Measurements from ENCODE around the gene TKT.
A peak's percentile ranks its signal among the peaks of the same experiment; 100 is the strongest.
"Not testable (repeated sequence)": the region's sequence is repeated elsewhere in the genome, so short reads cannot be mapped to it uniquely, and the experiment has no call there.

Gene TKT

DNA sequence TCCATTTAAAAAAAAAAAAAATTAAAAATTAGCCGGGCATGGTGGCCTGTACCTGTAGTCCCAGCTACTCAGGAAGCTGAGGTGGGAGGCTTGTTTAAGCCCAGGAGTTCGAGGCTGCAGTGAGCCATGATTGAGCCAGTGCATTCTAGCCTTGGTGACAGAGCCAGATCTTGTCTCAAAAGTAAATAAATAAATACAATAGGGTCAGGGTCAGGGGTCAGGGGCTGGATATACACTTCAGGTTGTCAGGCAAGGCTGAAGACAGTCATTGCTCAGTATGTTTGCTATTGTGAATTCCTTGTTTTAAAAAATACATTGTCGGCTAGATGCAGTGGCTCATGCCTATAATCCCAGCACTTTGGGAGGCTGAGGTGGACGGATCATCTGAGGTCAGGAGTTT is 8.1 kb upstream of the TKT start:
- no peak for DNase-seq
- in situ Hi-C loops (cut with HindIII; ENCODE audit: low pct_ligation_motif_present, low pct_unique_long_range_greater_than_20kb, low sequenced_read_pairs) = no loop called here

DNA sequence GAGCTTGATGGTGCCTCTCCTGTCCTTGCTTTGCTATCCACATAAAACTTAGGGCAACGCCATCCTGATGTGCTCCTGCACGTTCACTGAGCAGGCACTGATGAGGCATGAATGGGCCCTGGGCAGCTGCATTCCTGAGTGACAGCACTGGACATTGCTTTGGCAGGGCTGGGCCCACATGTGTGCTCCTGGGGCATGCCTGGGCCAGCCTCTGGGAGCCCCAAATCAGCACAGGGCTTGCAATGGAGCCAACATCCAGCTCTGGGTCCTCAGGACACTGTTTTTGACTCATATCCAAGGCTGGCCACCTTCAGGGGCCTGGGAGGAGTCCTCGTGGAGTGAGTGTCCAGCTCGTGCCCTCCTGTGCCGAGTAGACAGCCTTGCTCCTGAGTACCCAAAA is 5.9 kb upstream of the TKT start:
- in situ Hi-C loops (cut with HindIII; ENCODE audit: low pct_ligation_motif_present, low pct_unique_long_range_greater_than_20kb, low sequenced_read_pairs) = no loop called here
- DNase-seq = no peak

DNA sequence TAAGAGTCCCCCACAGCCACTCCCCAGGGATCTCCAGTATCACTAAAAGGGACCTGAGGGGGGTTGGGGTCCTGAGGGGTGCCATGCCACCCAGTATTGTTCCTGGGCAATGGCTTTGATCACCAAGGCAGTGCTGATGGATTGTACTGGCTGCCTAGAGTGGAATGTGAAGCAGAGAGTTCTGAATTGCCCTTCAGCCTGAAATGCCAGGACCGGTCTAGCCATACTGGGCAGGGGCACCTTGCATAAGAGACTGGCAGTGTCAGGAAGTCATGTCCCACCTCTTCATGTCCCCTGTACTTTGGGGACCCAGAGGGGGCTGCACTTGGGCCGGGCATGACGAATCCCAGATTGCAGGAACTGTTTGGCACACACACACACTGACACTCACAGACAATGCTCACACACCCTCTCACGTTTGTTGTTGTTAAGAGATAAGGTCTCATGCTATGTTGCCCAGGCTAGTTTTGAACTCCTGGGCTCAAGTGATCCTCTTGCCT is 4.5 kb upstream of the TKT start:
- DNase-seq = no peak
- in situ Hi-C loops (cut with HindIII; ENCODE audit: low pct_ligation_motif_present, low pct_unique_long_range_greater_than_20kb, low sequenced_read_pairs) = no loop called here

DNA sequence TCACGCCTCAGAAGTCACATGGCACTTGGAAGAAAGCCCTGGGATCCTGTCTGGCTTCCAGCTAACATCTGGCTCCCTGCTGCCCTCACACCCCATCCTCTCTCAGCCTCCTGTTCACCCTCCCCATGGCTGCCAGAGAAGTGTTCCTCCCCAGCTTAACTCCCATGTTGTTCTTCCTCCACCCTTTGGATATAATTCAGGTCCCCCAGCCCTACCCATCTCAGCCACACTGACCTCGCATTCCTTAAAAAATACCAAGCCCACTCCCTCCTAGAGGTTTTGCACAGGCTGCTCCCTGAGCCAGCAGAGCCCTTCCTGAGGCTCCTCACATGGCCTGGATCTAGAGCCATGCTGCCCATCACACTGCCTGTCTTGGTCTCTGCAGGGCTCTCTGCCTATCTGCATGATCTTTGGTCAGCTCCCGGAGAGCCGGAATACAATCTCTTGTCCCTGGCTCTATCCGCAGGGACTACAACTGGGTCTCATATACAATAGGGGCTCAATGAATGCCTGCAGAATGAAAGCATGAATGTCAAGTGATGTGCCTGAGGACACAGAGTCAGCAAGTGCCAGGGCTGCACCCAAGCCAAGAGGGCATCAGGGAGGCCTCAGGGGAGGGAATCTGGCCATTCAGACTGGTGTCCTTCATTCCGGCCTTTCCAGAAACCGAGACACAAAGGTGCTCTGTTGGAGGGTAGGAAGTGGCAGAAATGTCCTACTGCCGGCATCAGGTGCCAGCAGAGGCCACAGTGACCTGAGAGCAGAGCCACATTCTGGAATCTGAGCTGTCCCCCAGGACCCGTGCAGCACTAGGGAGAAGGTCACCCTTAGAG is 3.8 kb upstream of the TKT start:
- in situ Hi-C loops (cut with HindIII; ENCODE audit: low pct_ligation_motif_present, low pct_unique_long_range_greater_than_20kb, low sequenced_read_pairs) = no loop called here
- no peak for DNase-seq

DNA sequence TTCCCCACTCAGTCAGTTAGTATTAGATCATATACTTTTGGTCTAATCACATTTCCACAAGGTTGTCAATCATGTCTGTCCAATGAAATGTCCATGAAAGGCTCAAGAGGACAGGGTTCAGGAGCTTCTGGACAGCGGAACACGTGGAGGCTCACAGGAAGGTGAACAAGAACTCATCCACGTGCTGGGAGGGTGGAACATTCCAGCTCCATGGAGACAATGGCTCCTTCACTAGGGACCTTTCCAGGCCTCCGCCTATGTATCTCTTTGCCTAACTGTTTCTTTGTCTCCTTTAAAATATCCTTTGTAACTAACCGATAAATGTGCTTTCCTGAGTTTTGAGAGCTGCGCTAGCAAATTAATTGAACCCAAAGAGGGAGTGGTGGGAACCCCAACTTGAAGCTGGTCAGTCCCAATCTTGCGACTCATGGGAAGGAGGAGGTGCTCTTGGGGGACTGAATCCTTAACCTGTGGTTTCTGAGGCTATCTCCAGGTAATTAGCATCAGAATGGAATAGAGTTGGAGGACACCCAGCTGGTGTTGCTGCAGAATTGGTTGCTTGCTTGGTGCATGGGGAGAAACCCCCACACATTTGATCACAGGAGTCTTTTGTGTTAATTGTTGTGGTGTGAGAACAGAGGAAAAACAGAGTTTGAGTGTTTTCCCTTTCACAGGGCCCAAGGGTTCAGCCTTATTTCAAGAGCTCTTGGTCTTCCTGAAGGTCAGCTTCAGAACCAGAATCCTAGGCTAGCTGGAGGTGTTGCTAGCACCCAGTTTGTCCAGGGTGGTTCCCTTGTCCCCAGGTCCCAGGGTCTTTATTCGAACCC is 3.0 kb upstream of the TKT start:
- in situ Hi-C loops (cut with HindIII; ENCODE audit: low pct_ligation_motif_present, low pct_unique_long_range_greater_than_20kb, low sequenced_read_pairs) = no loop called here
- no peak for DNase-seq

DNA sequence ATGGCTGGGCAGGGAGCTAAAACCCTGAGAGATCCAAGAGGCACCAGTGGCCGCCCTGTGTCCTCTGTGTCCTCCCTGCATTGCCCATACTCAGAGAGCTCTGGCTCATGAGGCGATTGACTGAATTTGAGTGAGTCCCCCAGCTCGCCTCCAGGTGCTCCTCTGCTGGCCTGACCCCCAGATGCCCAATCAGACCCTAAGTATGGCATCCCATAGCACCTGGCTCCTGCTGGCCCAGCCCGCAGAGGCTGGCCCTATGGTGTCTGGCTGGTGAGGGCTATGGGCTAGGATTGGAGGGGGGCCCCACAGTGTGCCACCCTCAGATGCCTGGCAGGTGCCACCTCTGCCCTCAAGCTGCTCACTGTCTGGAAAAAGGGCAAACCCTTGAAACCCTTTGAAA is 1.6 kb upstream of the TKT start:
- DNase-seq = no peak
- in situ Hi-C loops (cut with HindIII; ENCODE audit: low pct_ligation_motif_present, low pct_unique_long_range_greater_than_20kb, low sequenced_read_pairs) = no loop called here

DNA sequence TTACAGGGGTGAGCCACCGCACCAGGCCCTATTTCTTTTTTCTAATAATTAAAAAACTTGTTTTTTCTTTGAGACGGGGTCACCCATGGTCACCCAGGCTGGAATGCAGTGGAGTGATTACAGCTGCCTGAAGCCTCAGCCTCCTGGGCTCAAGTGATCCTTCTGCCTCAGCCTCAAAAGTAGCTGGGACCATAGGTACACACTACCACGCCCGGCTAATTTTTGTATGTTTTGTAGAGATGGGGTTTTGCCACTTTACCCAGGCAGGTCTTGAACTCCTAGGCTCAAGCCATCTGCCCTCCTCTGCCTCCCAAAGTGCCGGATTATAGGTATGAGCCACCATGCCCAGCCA is 858 bp upstream of the TKT start:
- in situ Hi-C loops (cut with HindIII; ENCODE audit: low pct_ligation_motif_present, low pct_unique_long_range_greater_than_20kb, low sequenced_read_pairs) = no loop called here
- no peak for DNase-seq

DNA sequence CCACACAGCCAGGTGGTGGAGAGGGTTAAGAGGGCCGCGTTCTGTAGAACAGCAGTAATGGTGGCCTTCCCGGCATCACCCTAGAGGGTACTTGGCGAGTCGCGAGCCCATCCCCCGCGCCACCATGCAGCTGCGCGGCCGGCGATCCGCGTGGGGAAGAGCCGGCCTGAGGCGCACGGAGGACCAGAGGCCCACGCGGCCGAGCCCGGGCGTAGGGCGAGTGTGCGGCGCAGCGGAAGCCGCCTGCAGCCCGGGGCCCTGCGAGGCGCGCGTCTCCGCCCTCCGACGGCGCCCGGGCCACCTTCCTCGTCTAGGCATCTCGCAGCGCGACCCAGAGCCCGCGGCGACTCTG is 423 bp downstream of the TKT start:
- peak; percentile 8 for DNase-seq
- in situ Hi-C loops (cut with HindIII; ENCODE audit: low pct_ligation_motif_present, low pct_unique_long_range_greater_than_20kb, low sequenced_read_pairs) = no loop called here

DNA sequence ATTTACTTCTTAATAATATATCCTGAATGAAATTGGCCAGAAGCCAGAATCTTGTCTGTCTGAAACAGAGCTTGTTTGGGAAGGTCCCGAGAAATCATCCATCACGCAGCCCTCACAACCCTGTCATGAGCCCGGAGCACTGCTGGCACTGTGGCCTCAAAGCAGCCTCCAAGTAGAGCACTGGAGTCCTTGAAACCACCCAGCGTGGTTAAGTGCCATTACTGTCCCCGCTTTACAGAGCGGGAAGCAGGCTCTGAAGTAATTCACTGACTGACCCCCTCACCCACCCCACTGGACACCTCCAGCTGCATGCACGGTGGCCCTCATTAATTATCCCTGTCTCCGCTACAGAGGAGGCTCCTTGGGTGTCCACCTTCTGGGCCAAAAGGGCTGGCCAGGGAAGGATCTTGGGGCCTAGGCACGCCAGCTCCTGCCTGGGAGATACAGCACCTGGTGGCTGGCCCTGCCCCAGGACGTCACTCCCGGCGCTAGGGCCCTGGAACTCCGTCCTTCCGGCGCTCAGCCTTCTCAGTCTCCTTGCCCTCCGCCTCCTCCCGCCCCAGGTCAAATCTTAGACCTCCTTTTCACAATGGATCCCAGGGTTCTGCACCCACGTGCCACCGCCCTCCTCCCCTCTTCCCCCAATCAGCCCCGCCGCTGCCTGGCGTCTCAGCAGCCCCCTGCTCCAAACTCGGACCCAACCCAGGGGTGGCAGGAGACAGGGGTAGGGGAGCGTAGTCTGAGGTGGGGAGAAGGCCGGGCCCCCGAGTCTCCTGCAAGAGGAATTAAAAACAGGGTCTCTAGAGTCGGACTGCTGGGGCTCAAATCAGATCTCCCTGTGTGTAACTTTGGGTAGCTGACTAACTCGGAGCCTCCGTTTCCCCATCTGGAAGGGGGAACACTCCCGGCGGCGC is 1.1 kb downstream of the TKT start:
- DNase-seq = peak; percentile 49
- in situ Hi-C loops (cut with HindIII; ENCODE audit: low pct_ligation_motif_present, low pct_unique_long_range_greater_than_20kb, low sequenced_read_pairs) = no loop called here

DNA sequence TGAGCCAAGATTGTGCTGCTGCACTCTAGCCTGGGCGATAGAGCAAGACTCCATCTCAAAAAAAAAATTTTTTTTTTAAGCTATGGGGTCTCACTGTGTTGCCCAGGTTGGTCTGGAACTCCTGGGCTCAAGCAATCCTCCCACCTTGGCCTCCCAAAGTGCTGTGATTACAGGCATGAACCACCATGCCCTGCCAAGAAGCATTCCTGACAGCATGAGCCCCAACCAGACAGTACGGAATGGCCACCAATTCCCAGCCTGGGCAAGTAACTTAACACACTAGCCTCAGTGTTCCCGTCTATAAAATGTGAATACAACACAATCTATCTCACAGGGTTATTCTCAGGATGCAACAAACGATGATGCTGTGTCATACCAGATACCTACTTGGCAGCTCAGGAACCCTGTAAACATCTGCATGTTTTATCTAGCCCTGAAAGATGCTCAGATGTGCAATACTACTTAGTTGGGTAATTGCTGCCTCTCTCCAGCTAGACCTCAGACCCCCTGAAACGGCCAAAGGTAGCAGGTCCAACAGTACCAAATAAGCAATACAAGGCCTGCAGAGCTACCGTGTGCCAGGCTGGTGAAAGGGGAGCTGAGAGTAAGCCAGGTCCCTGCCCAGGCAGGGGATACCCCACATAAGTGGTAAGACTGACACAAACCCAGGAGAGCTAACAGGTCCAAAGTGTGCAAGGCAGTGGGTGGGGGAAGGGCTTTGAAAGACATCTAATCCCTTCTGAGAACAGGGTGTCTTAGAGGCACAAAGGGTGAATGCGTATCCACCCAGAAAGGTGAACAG is 1.9 kb downstream of the TKT start:
- DNase-seq = no peak
- in situ Hi-C loops (cut with HindIII; ENCODE audit: low pct_ligation_motif_present, low pct_unique_long_range_greater_than_20kb, low sequenced_read_pairs) = no loop called here

DNA sequence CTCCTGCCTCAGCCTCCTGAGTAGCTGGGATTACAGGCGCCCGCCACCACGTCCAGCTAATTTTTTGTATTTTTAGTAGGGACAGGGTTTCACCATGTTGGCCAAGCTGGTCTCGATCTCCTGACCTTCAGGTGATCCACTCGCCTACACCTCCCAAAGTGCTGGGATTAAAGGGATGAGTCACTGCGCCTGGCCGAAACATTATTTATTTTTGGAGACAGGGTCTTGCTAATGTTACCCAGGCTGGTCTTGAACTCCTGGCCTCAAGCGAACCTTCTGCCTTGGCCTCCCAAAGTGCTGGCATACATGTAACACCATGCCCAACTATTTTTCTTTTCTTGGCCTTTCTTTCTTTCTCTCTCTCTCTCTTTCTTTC is 2.9 kb downstream of the TKT start:
- in situ Hi-C loops (cut with HindIII; ENCODE audit: low pct_ligation_motif_present, low pct_unique_long_range_greater_than_20kb, low sequenced_read_pairs); DNase-seq: not testable (repeated sequence)

DNA sequence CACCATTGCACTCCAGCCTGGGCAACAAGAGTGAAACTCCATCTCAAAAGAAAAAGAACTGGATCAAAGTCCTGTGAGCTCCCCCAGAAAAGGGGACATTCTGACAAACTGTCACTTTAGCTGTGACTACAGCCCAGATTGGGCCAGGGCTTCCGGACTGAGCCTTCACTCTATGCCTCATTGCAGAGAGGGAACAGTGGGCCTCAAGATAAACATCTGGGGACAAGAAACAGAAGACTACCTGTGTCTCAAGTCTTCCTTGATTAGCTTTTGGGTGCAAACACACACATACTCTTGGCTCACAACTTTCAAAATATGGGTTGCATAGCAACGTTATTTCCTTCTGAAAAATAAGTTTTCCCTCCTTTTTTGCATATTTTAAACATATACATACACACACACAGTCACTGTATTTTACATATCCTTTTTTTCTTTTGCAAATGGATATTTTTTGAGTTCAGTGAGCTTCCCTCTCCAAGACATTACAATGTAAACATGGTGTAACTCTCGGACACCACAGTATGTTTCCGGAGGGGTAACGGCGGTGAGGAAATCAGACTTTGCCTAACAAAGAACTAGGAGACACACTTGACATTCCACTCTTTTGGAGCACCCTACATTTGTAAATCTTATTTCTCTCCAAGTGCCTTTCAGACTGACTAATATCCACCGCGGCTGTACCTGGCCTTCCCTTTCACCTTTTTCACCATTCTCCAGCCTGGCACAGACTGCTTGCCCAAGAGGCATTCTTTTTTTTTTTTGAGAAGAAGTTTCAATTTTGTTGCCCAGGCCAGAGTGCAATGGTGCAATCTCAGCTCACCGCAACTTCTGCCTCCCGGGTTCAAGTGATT is 3.5 kb downstream of the TKT start:
- in situ Hi-C loops (cut with HindIII; ENCODE audit: low pct_ligation_motif_present, low pct_unique_long_range_greater_than_20kb, low sequenced_read_pairs) = no loop called here
- DNase-seq = no peak

DNA sequence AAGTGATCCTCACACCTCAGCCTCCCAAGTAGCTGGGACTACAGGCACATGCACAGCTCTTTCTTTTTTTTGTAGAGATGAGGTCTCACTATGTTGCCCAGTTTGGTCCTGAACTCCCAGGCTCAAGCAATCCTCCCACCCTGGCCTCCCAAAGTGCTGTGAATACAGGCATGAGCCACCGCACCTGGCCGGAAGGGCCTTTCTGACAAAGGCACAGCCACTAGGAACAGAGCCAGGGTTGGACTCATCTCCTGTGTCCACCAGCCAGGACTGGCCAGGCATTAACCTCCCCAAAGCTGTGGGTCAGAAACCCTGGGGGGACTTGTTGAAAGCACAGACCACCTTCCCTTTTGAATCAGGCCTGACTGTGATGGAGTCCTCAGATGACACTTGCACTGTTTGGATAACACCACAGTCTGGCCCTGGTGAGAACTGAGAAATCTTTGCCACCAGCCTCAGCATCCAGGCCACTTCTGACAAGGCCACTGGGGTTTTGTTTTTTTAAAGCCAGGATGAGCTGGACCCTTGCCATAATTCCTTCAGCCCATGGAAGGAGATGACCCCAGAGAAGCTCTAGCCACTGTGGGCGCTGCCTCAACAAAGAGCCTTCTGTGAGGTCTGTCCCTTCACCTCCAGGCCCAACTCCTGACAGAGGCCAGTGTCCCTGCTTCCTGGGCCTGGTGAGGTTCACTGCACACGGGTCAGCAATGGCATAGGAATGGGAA is 4.8 kb downstream of the TKT start:
- in situ Hi-C loops (cut with HindIII; ENCODE audit: low pct_ligation_motif_present, low pct_unique_long_range_greater_than_20kb, low sequenced_read_pairs) = no loop called here
- DNase-seq = no peak

DNA sequence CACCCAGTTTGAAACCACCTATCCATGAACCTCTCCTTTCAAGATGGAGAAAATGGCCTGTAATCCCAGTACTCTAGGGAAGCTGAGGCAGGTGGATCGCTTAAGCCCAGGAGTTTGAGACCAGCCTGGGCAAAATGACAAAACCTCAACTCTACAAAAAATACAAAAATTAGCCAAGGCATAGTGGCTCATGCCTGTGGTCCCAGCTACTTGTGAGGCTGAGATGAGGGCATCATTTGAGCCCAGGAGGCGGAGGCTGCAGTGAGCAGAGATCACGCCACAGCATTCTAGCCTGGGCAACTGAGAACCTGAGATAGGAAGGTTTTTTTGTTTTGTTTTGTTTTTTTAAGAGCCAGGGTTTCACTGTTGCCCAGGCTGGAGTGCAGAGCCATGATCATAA is 5.4 kb downstream of the TKT start:
- DNase-seq = no peak
- in situ Hi-C loops (cut with HindIII; ENCODE audit: low pct_ligation_motif_present, low pct_unique_long_range_greater_than_20kb, low sequenced_read_pairs) = no loop called here

DNA sequence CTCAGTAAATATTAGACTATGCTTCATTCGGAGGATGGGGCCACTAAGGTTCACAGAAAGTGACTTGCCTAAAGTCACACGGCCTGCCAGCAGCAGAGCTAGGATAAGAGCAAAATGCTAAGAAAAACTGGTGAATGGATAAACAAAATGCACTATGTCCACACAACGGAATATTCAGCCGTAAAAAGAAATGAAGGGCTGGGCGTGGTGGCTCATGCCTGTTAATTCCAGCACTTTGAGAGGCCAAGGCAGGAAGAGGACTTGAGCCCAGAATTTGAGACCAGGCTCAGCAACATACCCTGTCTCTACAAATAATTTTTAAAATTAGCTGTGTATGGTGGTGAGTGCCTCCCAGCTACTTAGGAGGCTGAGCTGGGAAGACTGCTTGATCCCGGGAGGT is 7.7 kb downstream of the TKT start:
- no peak for DNase-seq
- in situ Hi-C loops (cut with HindIII; ENCODE audit: low pct_ligation_motif_present, low pct_unique_long_range_greater_than_20kb, low sequenced_read_pairs) = no loop called here

DNA sequence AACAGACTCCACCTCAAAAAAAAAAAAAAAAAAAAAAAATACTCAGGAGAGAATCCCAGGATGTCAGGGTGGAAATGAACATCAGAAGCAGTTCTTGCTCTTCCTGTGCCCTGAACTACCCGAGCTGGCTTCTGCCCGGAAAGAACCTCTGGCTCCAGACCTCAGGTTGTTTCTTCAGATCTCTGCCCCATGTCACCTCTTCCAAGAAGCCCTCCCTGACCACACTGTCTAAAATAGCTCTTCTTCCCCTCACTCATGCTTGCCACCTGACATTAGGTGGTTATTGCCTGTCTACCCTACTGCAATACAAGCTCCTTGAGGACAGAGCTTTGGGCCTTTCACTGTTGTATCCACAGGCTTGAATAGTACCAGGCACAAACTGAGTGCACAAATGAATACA is 8.2 kb downstream of the TKT start:
- no peak for DNase-seq
- in situ Hi-C loops (cut with HindIII; ENCODE audit: low pct_ligation_motif_present, low pct_unique_long_range_greater_than_20kb, low sequenced_read_pairs) = no loop called here

DNA sequence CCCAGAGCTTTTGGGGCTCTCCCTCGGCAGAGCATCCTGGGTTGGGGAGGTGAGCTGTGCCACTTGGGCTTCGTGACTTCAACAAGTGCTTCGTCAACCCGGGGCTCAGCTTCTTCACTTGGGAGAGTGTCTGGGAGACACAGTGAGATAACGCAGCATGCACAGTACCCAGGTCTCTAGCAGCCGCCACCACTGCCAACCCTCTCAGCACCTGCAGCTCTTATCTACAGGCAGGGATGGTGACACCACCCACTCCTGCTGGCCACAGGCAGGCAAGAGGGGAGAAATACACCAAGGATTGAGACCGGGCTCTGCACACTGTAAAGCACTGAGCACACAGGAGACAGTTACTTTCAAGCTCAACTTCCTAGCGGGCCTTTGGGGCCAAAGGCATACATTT is 11.6 kb downstream of the TKT start:
- in situ Hi-C loops (cut with HindIII; ENCODE audit: low pct_ligation_motif_present, low pct_unique_long_range_greater_than_20kb, low sequenced_read_pairs) = no loop called here
- no peak for DNase-seq

Measured in ACHN (cell line).